Measurements from ENCODE around the gene PGAM1.
"Not testable (repeated sequence)": the region's sequence is repeated elsewhere in the genome, so short reads cannot be mapped to it uniquely, and the experiment has no call there.

Gene PGAM1

DNA sequence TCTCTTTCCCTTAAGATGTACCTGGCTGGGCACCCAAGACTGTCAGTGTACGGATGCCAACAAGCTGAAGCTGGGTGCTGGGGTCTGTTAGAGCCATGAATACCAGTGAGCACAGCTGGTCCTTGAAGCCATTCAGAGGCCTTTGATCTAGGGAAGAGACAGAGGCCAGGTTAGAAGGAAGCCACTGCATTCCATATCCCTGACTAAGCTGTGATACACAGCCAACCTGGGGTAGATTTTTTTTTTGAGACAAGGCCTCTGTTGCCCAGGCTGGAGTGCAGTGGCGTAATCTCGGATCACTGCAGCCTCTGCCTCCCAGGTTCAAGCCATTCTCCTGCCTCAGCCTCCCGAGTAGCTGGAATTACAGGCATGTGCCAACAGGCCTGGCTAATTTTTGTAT lies 40.8 kb downstream of the PGAM1 start:
- no peak overlapping the region for H3K27ac ChIP-seq (ENCODE audit: low read depth, low read length)
- no peak overlapping the region for H3K9ac ChIP-seq (ENCODE audit: low read length)
- no peak overlapping the region for H2AFZ ChIP-seq (ENCODE audit: insufficient read depth, low read length, poor library complexity)
- no peak overlapping the region for H3K4me2 ChIP-seq (ENCODE audit: low read length)
- H3K36me3 ChIP-seq (ENCODE audit: control insufficient read depth in 1 of 2, insufficient read depth in 2 of 2, low read length in 2 of 2) = peaks cover 51 to 71% of the 10 kb centered on the region in 2 experiments
- H3K9me3 ChIP-seq (ENCODE audit: insufficient read depth, low read depth, low read length) = no peaks in the 10 kb centered on the region
- H4K91ac ChIP-seq (ENCODE audit: low read depth, low read length) = no peak overlapping the region
- H3K18ac ChIP-seq (ENCODE audit: low read length) = no peak overlapping the region
- H3K4me3 ChIP-seq (ENCODE audit: low read depth, low read length) = no peak overlapping the region
- no peak overlapping the region for H2BK120ac ChIP-seq (ENCODE audit: insufficient read depth, low read length, poor library complexity)
- H2BK5ac ChIP-seq (ENCODE audit: low read depth, low read length, poor library complexity) = no peak overlapping the region
- H3K27me3 ChIP-seq (ENCODE audit: insufficient read depth, low read length) = no peaks in the 10 kb centered on the region
- no peak overlapping the region for H3K4ac ChIP-seq (ENCODE audit: low read depth, low read length)
- no CpG with 5 or more reads among the region's 4 CpGs for WGBS (ENCODE audit: extremely low coverage, insufficient coverage, insufficient read length)
- H4K8ac ChIP-seq (ENCODE audit: low read depth, low read length) = no peak overlapping the region
- no peak overlapping the region for H3K23ac ChIP-seq (ENCODE audit: low read length)
- H3K79me2 ChIP-seq (ENCODE audit: control insufficient read depth, insufficient read depth, low read length, poor library complexity) = no peaks in the 10 kb centered on the region
- H3K14ac ChIP-seq (ENCODE audit: low read length) = no peak overlapping the region
- no peak overlapping the region for H2BK12ac ChIP-seq (ENCODE audit: low read length)
- peaks cover 3 to 6% of the 10 kb centered on the region in 2 experiments for H3K4me1 ChIP-seq (ENCODE audit: control insufficient read depth in 1 of 2, insufficient read depth in 2 of 2, low read length in 2 of 2)
- no peak overlapping the region for H4K12ac ChIP-seq (ENCODE audit: low read depth, low read length)
- no peak overlapping the region for H2AK5ac ChIP-seq (ENCODE audit: low read length)
- no peaks in the 10 kb centered on the region for H3K79me1 ChIP-seq (ENCODE audit: low read length)
- DNase-seq = peak; percentile 52 to 73

- Histone ChIP-seq H2BK120ac (ENCODE audit: insufficient read depth, low read length, poor library complexity) (no peak overlapping the region), H4K8ac (ENCODE audit: low read depth, low read length) (no peak overlapping the region), H3K79me1 (ENCODE audit: low read length) (no peaks in the 10 kb centered on the region), H3K9ac (ENCODE audit: low read length) (peak overlapping the region; percentile 7), H3K4me2 (ENCODE audit: low read length) (no peak overlapping the region), H3K23ac (ENCODE audit: low read length) (peak overlapping the region; percentile 37), H3K79me2 (ENCODE audit: control insufficient read depth, insufficient read depth, low read length, poor library complexity) (no peaks in the 10 kb centered on the region), H3K4ac (ENCODE audit: low read depth, low read length) (no peak overlapping the region), H3K36me3 (ENCODE audit: control insufficient read depth in 1 of 2, insufficient read depth in 2 of 2, low read length in 2 of 2) (peaks cover 47 to 63% of the 10 kb centered on the region in 2 experiments), H3K27me3 (ENCODE audit: insufficient read depth, low read length) (no peaks in the 10 kb centered on the region), H3K4me1 (ENCODE audit: control insufficient read depth in 1 of 2, insufficient read depth in 2 of 2, low read length in 2 of 2) (peaks cover 3 to 6% of the 10 kb centered on the region in 2 experiments), H3K4me3 (ENCODE audit: low read depth, low read length) (no peak overlapping the region), H2BK12ac (ENCODE audit: low read length) (no peak overlapping the region), H3K14ac (ENCODE audit: low read length) (no peak overlapping the region), H3K27ac (ENCODE audit: low read depth, low read length) (no peak overlapping the region), H3K9me3 (ENCODE audit: insufficient read depth, low read depth, low read length) (no peaks in the 10 kb centered on the region), H3K18ac (ENCODE audit: low read length) (no peak overlapping the region), H2AFZ (ENCODE audit: insufficient read depth, low read length, poor library complexity) (no peak overlapping the region), H2BK5ac (ENCODE audit: low read depth, low read length, poor library complexity) (no peak overlapping the region), H4K12ac (ENCODE audit: low read depth, low read length) (no peak overlapping the region), H4K91ac (ENCODE audit: low read depth, low read length) (no peak overlapping the region), H2AK5ac (ENCODE audit: low read length) (no peak overlapping the region)
- DNase-seq = no peak
- no CpG with 5 or more reads among the region's 3 CpGs for WGBS (ENCODE audit: extremely low coverage, insufficient coverage, insufficient read length)
Observed at GRCh38 chr10:97468162-97468561, 42.2 kb downstream of the PGAM1 start.

GRCh38 chr10:97468781-97469180 lies 42.8 kb downstream of the PGAM1 start:
- not testable (repeated sequence) for H4K91ac ChIP-seq (ENCODE audit: low read depth, low read length); H3K18ac ChIP-seq (ENCODE audit: low read length); H3K4me2 ChIP-seq (ENCODE audit: low read length); H2BK120ac ChIP-seq (ENCODE audit: insufficient read depth, low read length, poor library complexity); H3K14ac ChIP-seq (ENCODE audit: low read length); H2BK5ac ChIP-seq (ENCODE audit: low read depth, low read length, poor library complexity); H2AK5ac ChIP-seq (ENCODE audit: low read length); H3K79me2 ChIP-seq (ENCODE audit: control insufficient read depth, insufficient read depth, low read length, poor library complexity); H3K9ac ChIP-seq (ENCODE audit: low read length); H4K12ac ChIP-seq (ENCODE audit: low read depth, low read length); H3K23ac ChIP-seq (ENCODE audit: low read length); H3K4me3 ChIP-seq (ENCODE audit: low read depth, low read length); H3K4me1 ChIP-seq (ENCODE audit: control insufficient read depth in 1 of 2, insufficient read depth in 2 of 2, low read length in 2 of 2); H3K79me1 ChIP-seq (ENCODE audit: low read length); H3K27me3 ChIP-seq (ENCODE audit: insufficient read depth, low read length); H3K9me3 ChIP-seq (ENCODE audit: insufficient read depth, low read depth, low read length); H4K8ac ChIP-seq (ENCODE audit: low read depth, low read length); H3K27ac ChIP-seq (ENCODE audit: low read depth, low read length); H2AFZ ChIP-seq (ENCODE audit: insufficient read depth, low read length, poor library complexity); H2BK12ac ChIP-seq (ENCODE audit: low read length); H3K4ac ChIP-seq (ENCODE audit: low read depth, low read length)
- WGBS (ENCODE audit: extremely low coverage, insufficient coverage, insufficient read length) = no CpG with 5 or more reads among the region's 12 CpGs
- DNase-seq = peak; percentile 15 to 20
- peaks cover 47 to 62% of the 10 kb centered on the region in 2 experiments for H3K36me3 ChIP-seq (ENCODE audit: control insufficient read depth in 1 of 2, insufficient read depth in 2 of 2, low read length in 2 of 2)

- Histone ChIP-seq H4K91ac (ENCODE audit: low read depth, low read length) (no peak overlapping the region), H2AK5ac (ENCODE audit: low read length) (no peak overlapping the region), H3K4me1 (ENCODE audit: control insufficient read depth in 1 of 2, insufficient read depth in 2 of 2, low read length in 2 of 2) (no peaks in the 10 kb centered on the region), H3K36me3 (ENCODE audit: control insufficient read depth in 1 of 2, insufficient read depth in 2 of 2, low read length in 2 of 2) (peaks cover 30 to 58% of the 10 kb centered on the region in 2 experiments), H2BK12ac (ENCODE audit: low read length) (no peak overlapping the region), H2BK120ac (ENCODE audit: insufficient read depth, low read length, poor library complexity) (no peak overlapping the region), H3K27me3 (ENCODE audit: insufficient read depth, low read length) (no peaks in the 10 kb centered on the region), H3K18ac (ENCODE audit: low read length) (no peak overlapping the region), H3K14ac (ENCODE audit: low read length) (no peak overlapping the region), H4K12ac (ENCODE audit: low read depth, low read length) (no peak overlapping the region), H2BK5ac (ENCODE audit: low read depth, low read length, poor library complexity) (no peak overlapping the region), H3K79me2 (ENCODE audit: control insufficient read depth, insufficient read depth, low read length, poor library complexity) (no peaks in the 10 kb centered on the region), H3K9ac (ENCODE audit: low read length) (no peak overlapping the region), H3K27ac (ENCODE audit: low read depth, low read length) (no peak overlapping the region), H3K4ac (ENCODE audit: low read depth, low read length) (no peak overlapping the region), H2AFZ (ENCODE audit: insufficient read depth, low read length, poor library complexity) (no peak overlapping the region), H3K23ac (ENCODE audit: low read length) (no peak overlapping the region), H3K9me3 (ENCODE audit: insufficient read depth, low read depth, low read length) (no peaks in the 10 kb centered on the region), H4K8ac (ENCODE audit: low read depth, low read length) (no peak overlapping the region), H3K79me1 (ENCODE audit: low read length) (no peaks in the 10 kb centered on the region), H3K4me2 (ENCODE audit: low read length) (no peak overlapping the region), H3K4me3 (ENCODE audit: low read depth, low read length) (no peak overlapping the region)
- no peak for DNase-seq
- WGBS (ENCODE audit: extremely low coverage, insufficient coverage, insufficient read length) = no CpG with 5 or more reads among the region's 4 CpGs
Observed at GRCh38 chr10:97474918-97475317, 48.9 kb downstream of the PGAM1 start.
